H1 (cell line): ENCODE measurements around the gene EMID1. TPM values are rescaled to one million over a fixed set of nuclear protein-coding genes. Genes with fewer than 3 reads are reported as not detected.

Experiments used
- CTCF ChIA-PET: fragments of 300-600 bp; sonication (Branson Sonifier 250); formaldehyde crosslinking; loops from one replicate; lab custom pipeline; 2021; ENCODE audit not compliant: partially characterized antibody; lab: Charles Lee
- POLR2A ChIA-PET: fragments of 300-600 bp; sonication (Branson Sonifier 250); formaldehyde crosslinking; loops from one replicate; lab custom pipeline; 2021; ENCODE audit warnings: inconsistent platforms; ENCODE audit not compliant: partially characterized antibody; lab: Charles Lee
- DNase-seq, 2 experiments: peaks; one replicate each; pipeline versions ENCODE4 v3.0.0 to v3.0.0-alpha.2; 2010 to 2022; ENCODE audit warnings: low spot score in 2 of 2, low read depth in 1 of 2, mixed read lengths in 1 of 2
- FAIRE-seq: peaks from 2 replicates; lab custom pipeline; 2011; peaks lifted over from hg19 to GRCh38; lab: Jason Lieb, UNC
- H2AFZ ChIP-seq: 2 replicates; pipeline ENCODE4 v1.8.1; 2012; ENCODE audit warnings: low read length, inconsistent platforms
- H2AK5ac ChIP-seq: 2 replicates; pipeline ENCODE4 v1.6.1; 2013; ENCODE audit warnings: low read depth, low read length
- H2BK120ac ChIP-seq: replicated peaks from 2 replicates; pipeline ENCODE3; 2013; ENCODE audit warnings: low read depth, low read length, inconsistent platforms
- H2BK12ac ChIP-seq: 2 replicates; pipeline ENCODE4 v1.6.1; 2013; ENCODE audit warnings: low read depth, low read length
- H2BK15ac ChIP-seq: 2 replicates; pipeline ENCODE4 v1.6.1; 2013; ENCODE audit warnings: low read length
- H2BK20ac ChIP-seq: 2 replicates; pipeline ENCODE4 v1.6.1; 2013; ENCODE audit warnings: low read length
- H2BK5ac ChIP-seq: 2 replicates; pipeline ENCODE4 v1.6.1; 2013; ENCODE audit warnings: low read depth, low read length
- H3K14ac ChIP-seq: 2 replicates; pipeline ENCODE4 v1.6.1; 2013; ENCODE audit warnings: inconsistent platforms; ENCODE audit not compliant: insufficient read length
- H3K18ac ChIP-seq: 2 replicates; pipeline ENCODE4 v1.6.1; 2013; ENCODE audit warnings: low read length; ENCODE audit errors: extremely low read depth
- H3K23ac ChIP-seq: 2 replicates; pipeline ENCODE4 v1.6.1; 2013; ENCODE audit warnings: inconsistent platforms; ENCODE audit not compliant: insufficient read length
- H3K23me2 ChIP-seq: 2 replicates; pipeline ENCODE4 v1.6.1; 2013; ENCODE audit warnings: low read depth, low read length
- H3K27ac ChIP-seq: 2 replicates; pipeline ENCODE4 v1.6.1; 2011; ENCODE audit warnings: low read depth, low read length, inconsistent platforms
- H3K27me3 ChIP-seq, 4 experiments: replicated peaks in 1 of 4; 1 replicate in 1 of 4; 2 replicates in 3 of 4; pipeline versions ENCODE4 v1.6.1 to v1.8.1; 2011 to 2013; ENCODE audit warnings: low read length in 3 of 4, mild to moderate bottlenecking in 3 of 4, inconsistent platforms in 2 of 4, mixed read lengths in 2 of 4, moderate library complexity in 1 of 4; ENCODE audit not compliant: control insufficient read depth in 3 of 4, insufficient read depth in 3 of 4; ENCODE audit errors: extremely low read depth in 1 of 4
- H3K36me3 ChIP-seq, 4 experiments: 2 replicates each; pipeline versions ENCODE4 v1.6.1 to v1.8.1; 2011 to 2013; ENCODE audit warnings: mild to moderate bottlenecking in 4 of 4, low read length in 3 of 4, moderate library complexity in 2 of 4, control low read depth in 1 of 4, inconsistent platforms in 1 of 4; ENCODE audit not compliant: insufficient read depth in 4 of 4, control insufficient read depth in 2 of 4
- H3K4ac ChIP-seq: replicated peaks from 2 replicates; pipeline ENCODE3; 2013; ENCODE audit warnings: low read length, low read depth, mixed read lengths, inconsistent platforms; ENCODE audit not compliant: insufficient read length
- H3K4me1 ChIP-seq, 4 experiments: replicated peaks in 1 of 4; 1 replicate in 1 of 4; 2 replicates in 3 of 4; pipeline versions ENCODE4 v1.6.1 to v1.8.1; 2011 to 2013; ENCODE audit warnings: low read length in 3 of 4, inconsistent platforms in 2 of 4, mixed read lengths in 1 of 4; ENCODE audit not compliant: insufficient read depth in 4 of 4, control insufficient read depth in 3 of 4
- H3K4me2 ChIP-seq, 2 experiments: 2 replicates each; pipeline versions ENCODE4 v1.6.1 to v1.8.1; 2011 to 2013; ENCODE audit warnings: low read depth in 2 of 2, low read length in 2 of 2, control low read depth in 1 of 2, inconsistent platforms in 1 of 2, mild to moderate bottlenecking in 1 of 2; ENCODE audit not compliant: insufficient read depth in 1 of 2
- H3K4me3 ChIP-seq, 4 experiments: fragments of 200-600, 300-600 bp in 1 of 4; sonication (generic), shearing (Covaris generic), sonication (Bioruptor Twin) in 1 of 4; 2 replicates each; pipeline versions ENCODE4 v1.5.1 to v1.8.1; 2011 to 2016; ENCODE audit warnings: low read length in 4 of 4, low read depth in 3 of 4, control low read depth in 2 of 4, inconsistent platforms in 2 of 4, mild to moderate bottlenecking in 2 of 4, mixed read lengths in 1 of 4, moderate library complexity in 1 of 4; ENCODE audit not compliant: insufficient read depth in 2 of 4; ENCODE audit errors: extremely low read depth in 1 of 4
- H3K56ac ChIP-seq: replicated peaks from 2 replicates; pipeline ENCODE3; 2013; ENCODE audit warnings: low read depth, mild to moderate bottlenecking, mixed read lengths, low read length, inconsistent platforms; ENCODE audit not compliant: insufficient read length
- H3K79me1 ChIP-seq: 2 replicates; pipeline ENCODE4 v1.6.1; 2013; ENCODE audit warnings: low read depth, low read length, control low read depth
- H3K79me2 ChIP-seq, 2 experiments: 2 replicates each; pipeline versions ENCODE4 v1.6.1 to v1.8.1; 2012 to 2013; ENCODE audit warnings: low read length in 2 of 2, mild to moderate bottlenecking in 2 of 2, inconsistent platforms in 1 of 2; ENCODE audit not compliant: insufficient read depth in 2 of 2, control insufficient read depth in 1 of 2
- H3K9ac ChIP-seq, 4 experiments: replicated peaks in 1 of 4; 1 replicate in 1 of 4; 2 replicates in 3 of 4; pipeline versions ENCODE4 v1.6.1 to v1.8.1; 2011 to 2013; ENCODE audit warnings: low read depth in 3 of 4, low read length in 3 of 4, control low read depth in 2 of 4, mild to moderate bottlenecking in 2 of 4, moderate library complexity in 2 of 4, inconsistent platforms in 1 of 4; ENCODE audit errors: extremely low read depth in 1 of 4
- H3K9me3 ChIP-seq, 2 experiments: 2 replicates each; pipeline versions ENCODE4 v1.6.1 to v1.8.1; 2012 to 2013; ENCODE audit warnings: mild to moderate bottlenecking in 2 of 2, moderate library complexity in 2 of 2, control low read depth in 1 of 2, inconsistent platforms in 1 of 2, low read depth in 1 of 2, low read length in 1 of 2, mixed read lengths in 1 of 2; ENCODE audit not compliant: insufficient read depth in 2 of 2
- H4K20me1 ChIP-seq, 2 experiments: replicated peaks in 1 of 2; 2 replicates each; pipeline versions ENCODE3 to v1.8.1; 2011 to 2013; ENCODE audit warnings: inconsistent platforms in 2 of 2, low read length in 2 of 2, mild to moderate bottlenecking in 1 of 2; ENCODE audit not compliant: insufficient read depth in 2 of 2, control insufficient read depth in 1 of 2
- H4K5ac ChIP-seq: 2 replicates; pipeline ENCODE4 v1.6.1; 2013; ENCODE audit warnings: low read length, low read depth, mixed read lengths, inconsistent platforms; ENCODE audit not compliant: insufficient read length
- H4K8ac ChIP-seq: 2 replicates; pipeline ENCODE4 v1.8.0; 2013; ENCODE audit warnings: mild to moderate bottlenecking, moderate library complexity, low read length, inconsistent platforms; ENCODE audit not compliant: insufficient read depth; ENCODE audit errors: extremely low read depth
- H4K91ac ChIP-seq: replicated peaks from 2 replicates; pipeline ENCODE3; 2013; ENCODE audit warnings: low read length, mixed read lengths, inconsistent platforms; ENCODE audit not compliant: insufficient read length
- GABPA ChIP-seq: IDR thresholded peaks from 2 replicates; pipeline ENCODE4 v1.6.1; 2011; ENCODE audit warnings: mild to moderate bottlenecking, low read length, moderate library complexity, borderline replicate concordance; ENCODE audit not compliant: insufficient read depth
- WGBS, 2 experiments: shearing (Covaris generic) in 1 of 2; methylation state at CpG; one replicate each; pipeline versions ENCODE4 v1.1.6 to v1.1.7; 2013 to 2015; ENCODE audit warnings: low lambda C conversion rate in 2 of 2, mixed read lengths in 2 of 2, inconsistent platforms in 1 of 2, low coverage in 1 of 2, missing lambda C conversion rate in 1 of 2; ENCODE audit not compliant: insufficient replicate concordance in 2 of 2, insufficient coverage in 1 of 2, insufficient read length in 1 of 2; ENCODE audit errors: extremely low coverage in 1 of 2, missing lambda C conversion rate in 1 of 2; 5-methylcytosine and 5-hydroxymethylcytosine counted together
- polyA plus RNA-seq, 7 experiments: library from polyadenylated mRNA; depleted of rRNA in 3 of 7; stranded (reverse) in 5 of 7; unstranded in 2 of 7; fragments of >200 nt in 5 of 7; fragments of 200-250 nt in 2 of 7; gene quantifications; 1 replicate in 5 of 7; 2 replicates in 1 of 7; 4 replicates in 1 of 7; pipeline versions ENCODE4 v1.2.1 to v1.2.3, GENCODE V29; 2011 to 2013; ENCODE audit warnings: missing spikeins in 2 of 7, mixed read lengths in 2 of 7
- total RNA-seq: library from RNA; stranded (reverse); fragmentation: NEBNext Ultra II Directional; extraction: Animal tissue kit (Norgen Biotek cat#: 25700); gene quantifications from 2 replicates; pipeline ENCODE4 v1.2.1, GENCODE V29; 2021

The EMID1 gene
- total and polyA plus RNA-seq, 2 of the 8 experiments (the other 6 are each of a cell fraction or from before 2014, with no cell fraction given), result 3.9 to 7.4 TPM

DNA sequence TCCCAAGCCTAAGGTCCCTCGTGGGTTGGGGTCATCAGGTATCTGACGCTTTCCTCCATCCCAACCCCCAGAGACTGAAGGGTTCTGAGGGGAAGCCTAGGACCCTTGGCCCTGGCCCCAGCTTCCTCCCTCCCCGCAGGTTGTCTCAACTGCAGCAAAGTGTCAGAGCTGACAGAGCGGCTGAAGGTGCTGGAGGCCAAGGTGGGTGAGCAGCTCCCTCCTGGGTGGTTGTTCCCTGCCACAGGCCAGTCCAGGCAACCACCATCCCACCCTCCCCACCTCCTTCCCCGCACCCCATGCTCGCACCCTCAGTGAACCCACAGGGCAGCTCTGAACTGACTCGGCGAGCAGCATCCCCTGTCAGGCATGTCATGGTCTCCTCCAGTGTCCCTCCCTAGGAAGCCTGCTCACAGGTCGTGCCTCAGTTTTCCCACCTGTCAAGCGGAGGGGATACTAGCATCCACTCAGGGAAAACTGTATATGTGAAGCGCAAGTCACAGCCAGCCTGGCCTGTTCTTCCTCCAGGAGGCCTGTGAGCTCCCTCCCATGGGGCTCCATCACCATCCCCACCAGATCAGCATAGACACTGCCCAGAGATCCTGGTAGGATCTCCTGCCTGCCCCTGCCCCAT lies 20.8 kb downstream of the EMID1 start:
- Histone ChIP-seq H3K56ac (no peak overlapping the region), H3K23me2 (no peaks in the 10 kb centered on the region), H3K9me3 (no peaks in the 10 kb centered on the region), H3K4me1 (peaks cover 0 to 2% (median 0%) of the 10 kb centered on the region in 4 experiments; a peak in 1 of 7 replicates), H2BK12ac (no peak overlapping the region), H2AK5ac (no peak overlapping the region), H2BK5ac (no peak overlapping the region), H3K4me3 (no peak overlapping the region), H2BK120ac (no peak overlapping the region), H2AFZ (no peak overlapping the region), H3K4me2 (no peak overlapping the region), H3K79me2 (no peaks in the 10 kb centered on the region), H3K27me3 (peaks cover 0 to 5% (median 0%) of the 10 kb centered on the region in 4 experiments; a peak in 2 of 7 replicates), H4K8ac (no peak overlapping the region), H3K9ac (no peak overlapping the region), H3K4ac (no peak overlapping the region), H4K5ac (no peak overlapping the region), H3K18ac (no peak overlapping the region), H3K79me1 (no peaks in the 10 kb centered on the region), H2BK15ac (no peak overlapping the region), H4K91ac (no peak overlapping the region), H3K27ac (no peak overlapping the region), H2BK20ac (no peak overlapping the region), H3K14ac (no peak overlapping the region), H3K23ac (no peak overlapping the region), H3K36me3 (no peaks in the 10 kb centered on the region), H4K20me1 (no peaks in the 10 kb centered on the region)
- no peak for DNase-seq
- ChIA-PET POLR2A (interaction anchor here (0.6 to 2.4 kb wide), 7 partner anchors 9 to 186 kb away, joined by 3 to 11 read pairs (median 3); partner anchors contain the start of gene EWSR1), CTCF (interaction anchor here (0.6 to 3.8 kb wide), 7 partner anchors 9 to 154 kb away, joined by 3 to 13 read pairs (median 4); no protein-coding TSS in a partner anchor)
- FAIRE-seq, result no peak
- 92% methylated on average over 8 of the region's 11 CpGs; no CpG with 5 or more reads in 1 of the 2 experiments for WGBS, 2 experiments
- no peak for TF ChIP-seq GABPA
